Gastrocnemius medialis (tissue), 4 donors: Measurements from ENCODE around the gene GPC6.

Source experiments
- POLR2A ChIP-seq, 2 donors: fragments of 450-650 bp; IDR thresholded peaks; one replicate each; pipeline ENCODE4 v1.6.1; 2017; ENCODE audit warnings: antibody characterized with exemption in 2 of 2, mild to moderate bottlenecking in 2 of 2, moderate library complexity in 2 of 2
- TF ChIP-seq, protein P1 (sequence below), 5 experiments: fragments of 450-650 bp in 3 of 5; fragments of 200-600 bp in 2 of 5; sonication (generic) in 2 of 5; IDR thresholded peaks in 4 of 5; conservative IDR thresholded peaks in 1 of 5; 1 replicate in 4 of 5; 2 replicates in 1 of 5; pipeline ENCODE4 v1.5.1; 2016 to 2019; ENCODE audit warnings: antibody characterized with exemption in 5 of 5, mild to moderate bottlenecking in 3 of 5, moderate library complexity in 3 of 5

DNA sequence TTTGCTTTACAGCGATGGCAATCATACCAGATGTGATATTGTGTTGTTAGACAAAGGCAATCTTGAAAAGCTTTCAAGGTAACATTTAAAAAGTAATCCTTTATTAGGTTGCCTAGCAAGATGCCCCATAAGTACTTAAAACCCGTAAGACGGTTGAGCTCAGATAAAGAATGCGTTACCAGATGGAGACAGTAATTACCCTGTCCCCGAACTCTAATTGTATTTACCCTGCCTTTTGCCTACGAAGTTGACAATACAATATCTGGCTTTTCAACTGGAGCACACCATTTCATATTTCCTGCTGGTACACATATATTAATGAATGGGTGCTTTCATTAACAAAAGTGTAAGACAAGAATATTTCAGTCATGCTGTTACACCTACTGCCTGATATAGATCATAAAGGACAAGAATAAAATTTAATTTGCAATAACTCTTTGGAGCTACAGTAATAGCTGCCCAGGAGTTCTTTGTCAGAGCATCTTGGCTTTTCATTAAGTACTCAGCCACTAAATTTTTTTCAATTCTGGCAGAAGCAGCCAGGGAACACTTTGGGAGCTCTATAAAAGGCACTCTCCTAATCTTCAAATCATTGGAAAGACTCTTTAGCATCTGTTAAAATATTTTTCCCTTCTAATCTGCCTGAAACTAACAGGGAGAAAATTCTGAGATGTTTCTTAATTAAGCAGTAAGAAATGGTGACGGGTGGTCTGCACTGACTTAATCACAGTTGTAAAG is 1189.1 kb downstream of the GPC6 start:
- TF ChIP-seq, protein P1, sequence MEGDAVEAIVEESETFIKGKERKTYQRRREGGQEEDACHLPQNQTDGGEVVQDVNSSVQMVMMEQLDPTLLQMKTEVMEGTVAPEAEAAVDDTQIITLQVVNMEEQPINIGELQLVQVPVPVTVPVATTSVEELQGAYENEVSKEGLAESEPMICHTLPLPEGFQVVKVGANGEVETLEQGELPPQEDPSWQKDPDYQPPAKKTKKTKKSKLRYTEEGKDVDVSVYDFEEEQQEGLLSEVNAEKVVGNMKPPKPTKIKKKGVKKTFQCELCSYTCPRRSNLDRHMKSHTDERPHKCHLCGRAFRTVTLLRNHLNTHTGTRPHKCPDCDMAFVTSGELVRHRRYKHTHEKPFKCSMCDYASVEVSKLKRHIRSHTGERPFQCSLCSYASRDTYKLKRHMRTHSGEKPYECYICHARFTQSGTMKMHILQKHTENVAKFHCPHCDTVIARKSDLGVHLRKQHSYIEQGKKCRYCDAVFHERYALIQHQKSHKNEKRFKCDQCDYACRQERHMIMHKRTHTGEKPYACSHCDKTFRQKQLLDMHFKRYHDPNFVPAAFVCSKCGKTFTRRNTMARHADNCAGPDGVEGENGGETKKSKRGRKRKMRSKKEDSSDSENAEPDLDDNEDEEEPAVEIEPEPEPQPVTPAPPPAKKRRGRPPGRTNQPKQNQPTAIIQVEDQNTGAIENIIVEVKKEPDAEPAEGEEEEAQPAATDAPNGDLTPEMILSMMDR (IDR thresholded peaks at IDR 0.05 in 4 of 5, conservative IDR thresholded peaks at IDR 0.05 in 1 of 5) = no peak
- TF ChIP-seq POLR2A (IDR thresholded peaks at IDR 0.05) = no peak
